Upper lobe of left lung (tissue), 6 donors: Measurements from ENCODE around the gene ARRDC1. TPM values are rescaled to one million over a fixed set of nuclear protein-coding genes. Genes with fewer than 3 reads are reported as not detected.
"Not testable (repeated sequence)": the region's sequence is repeated elsewhere in the genome, so short reads cannot be mapped to it uniquely, and the experiment has no call there.

Experiments used
- ATAC-seq, 2 donors: fragments of 200-7000 bp; cut with Tn5 transposase; one replicate each; pipeline ENCODE4 v1.9.1; 2022; ENCODE audit warnings: mild to moderate bottlenecking in 2 of 2, moderate library complexity in 2 of 2; ENCODE audit not compliant: low FRiP score in 2 of 2
- DNase-seq, 2 donors: peaks; one replicate each; pipeline ENCODE4 v3.0.0-alpha.2; 2019 to 2020
- H3K27ac ChIP-seq, 4 donors: fragments of 200-600 bp; sonication (generic); one replicate each; pipeline ENCODE4 v1.5.1; 2016 to 2019
- H3K27me3 ChIP-seq, 4 donors: fragments of 200-600 bp; sonication (generic); one replicate each; pipeline ENCODE4 v1.5.1; 2017 to 2019
- H3K36me3 ChIP-seq, 4 donors: fragments of 200-600 bp; sonication (generic); one replicate each; pipeline ENCODE4 v1.5.1; 2016 to 2019
- H3K4me1 ChIP-seq, 4 donors: fragments of 200-600 bp; sonication (generic); one replicate each; pipeline ENCODE4 v1.5.1; 2018 to 2019
- H3K4me3 ChIP-seq, 4 donors: fragments of 200-600 bp; sonication (generic); one replicate each; pipeline ENCODE4 v1.5.1; 2017 to 2019; ENCODE audit warnings: mild to moderate bottlenecking in 2 of 4, moderate library complexity in 1 of 4
- H3K9me3 ChIP-seq, 4 donors: fragments of 200-600 bp; sonication (generic); one replicate each; pipeline ENCODE4 v1.5.1; 2018 to 2019
- CTCF ChIP-seq, 6 experiments: fragments of 450-650 bp in 4 of 6; fragments of 200-600 bp in 2 of 6; sonication (generic) in 2 of 6; IDR thresholded peaks; one replicate each; pipeline ENCODE4 v1.5.1; 2016 to 2019; ENCODE audit warnings: antibody characterized with exemption in 6 of 6
- EP300 ChIP-seq, 4 donors: sonication (generic); formaldehyde crosslinking; IDR thresholded peaks; one replicate each; pipeline ENCODE4 v1.5.1; 2017; ENCODE audit warnings: antibody characterized with exemption in 4 of 4, control low read depth in 2 of 4
- POLR2A ChIP-seq, 4 donors: fragments of 450-650 bp; IDR thresholded peaks; one replicate each; pipeline ENCODE4 v1.5.1; 2016 to 2017; ENCODE audit warnings: antibody characterized with exemption in 4 of 4, mild to moderate bottlenecking in 2 of 4
- POLR2AphosphoS5 ChIP-seq, 2 donors: sonication (generic); formaldehyde crosslinking; IDR thresholded peaks; one replicate each; pipeline ENCODE4 v1.5.1; 2017; ENCODE audit warnings: antibody characterized with exemption in 2 of 2
- WGBS, 2 donors: methylation state at CpG; one replicate each; pipeline ENCODE4 v1.1.5; 2017 to 2018; 5-methylcytosine and 5-hydroxymethylcytosine counted together
- total RNA-seq, 6 donors: library from RNA; depleted of rRNA in 4 of 6; stranded (reverse); fragments of >200 nt in 4 of 6; gene quantifications; one replicate each; pipeline versions ENCODE4 v1.1.0 to v1.2.1, GENCODE V29; 2016 to 2021
- donor health status: DM: no; HTN: no; CAD: no; lungs with moderate emphysema.
- donor health status: DM: no; HTN: yes; CAD: no; lungs with severe emphysema.

ARRDC1 gene
- total RNA-seq, 6 donors from 2014 or later, result 74.9 to 202 (median 99.6) TPM

DNA sequence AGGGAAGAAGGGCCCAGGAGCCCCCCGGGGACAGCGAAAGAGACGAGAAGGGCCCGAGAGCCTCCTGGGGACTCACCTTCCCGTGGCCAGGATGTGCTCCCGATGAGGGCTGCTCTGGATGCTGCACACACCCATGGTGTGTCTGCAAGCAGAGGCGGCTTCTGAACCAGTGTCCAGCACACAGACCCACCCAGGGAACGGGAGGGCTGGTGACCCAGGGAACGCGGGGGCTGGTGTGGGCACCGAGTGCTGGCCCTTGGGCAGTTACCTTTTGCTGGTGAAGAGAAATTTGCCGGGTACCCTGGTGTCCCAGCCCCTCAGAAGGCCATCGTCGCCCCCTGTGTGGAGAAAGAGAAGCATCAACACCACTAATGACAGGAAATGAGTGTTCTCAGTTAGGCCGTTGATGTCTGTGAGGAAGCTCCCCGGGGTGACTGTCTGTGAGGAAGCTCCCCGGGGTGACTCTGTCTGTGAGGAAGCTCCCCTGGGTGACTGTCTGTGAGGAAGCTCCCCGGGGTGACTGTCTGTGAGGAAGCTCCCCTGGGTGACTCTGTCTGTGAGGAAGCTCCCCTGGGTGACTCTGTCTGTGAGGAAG is 40.6 kb upstream of the ARRDC1 start:
- no peaks in the 10 kb centered on the region for H3K4me1 ChIP-seq
- H3K27me3 ChIP-seq, result no peaks in the 10 kb centered on the region
- WGBS, 2 donors, result 79 to 85% methylated on average over 9 to 15 of the region's 18 CpGs
- no peak overlapping the region for H3K4me3 ChIP-seq
- H3K36me3 ChIP-seq, result peaks cover 8 to 49% (median 27%) of the 10 kb centered on the region in 4 donors
- no peaks in the 10 kb centered on the region for H3K9me3 ChIP-seq
- DNase-seq (no peak), ATAC-seq (no peak)
- no peak for TF ChIP-seq EP300 (IDR thresholded peaks at IDR 0.05)
- TF ChIP-seq POLR2AphosphoS5 (IDR thresholded peaks at IDR 0.05), result no peak
- no peak overlapping the region for H3K27ac ChIP-seq

DNA sequence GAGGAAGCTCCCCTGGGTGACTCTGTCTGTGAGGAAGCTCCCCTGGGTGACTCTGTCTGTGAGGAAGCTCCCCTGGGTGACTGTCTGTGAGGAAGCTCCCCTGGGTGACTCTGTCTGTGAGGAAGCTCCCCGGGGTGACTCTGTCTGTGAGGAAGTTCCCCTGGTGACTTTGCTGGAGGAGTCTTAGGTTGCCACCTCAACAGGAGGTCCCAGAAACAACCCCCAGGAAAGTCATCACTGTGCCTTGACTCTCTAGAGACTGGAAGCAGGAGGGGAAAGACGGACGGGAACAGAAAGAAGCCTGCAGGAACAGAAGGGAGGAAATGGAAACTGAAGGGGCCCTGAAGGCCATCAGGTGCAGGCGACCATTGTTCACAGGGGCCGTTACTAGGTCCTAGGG is 37.0 kb upstream of the ARRDC1 start:
- not testable (repeated sequence) for DNase-seq, H3K27ac ChIP-seq, H3K4me3 ChIP-seq, ATAC-seq, H3K27me3 ChIP-seq, H3K4me1 ChIP-seq, H3K9me3 ChIP-seq
- 83 to 86% methylated on average over 5 of the region's 5 CpGs for WGBS, 2 donors
- H3K36me3 ChIP-seq, result peaks cover 7 to 35% (median 27%) of the 10 kb centered on the region in 4 donors

DNA sequence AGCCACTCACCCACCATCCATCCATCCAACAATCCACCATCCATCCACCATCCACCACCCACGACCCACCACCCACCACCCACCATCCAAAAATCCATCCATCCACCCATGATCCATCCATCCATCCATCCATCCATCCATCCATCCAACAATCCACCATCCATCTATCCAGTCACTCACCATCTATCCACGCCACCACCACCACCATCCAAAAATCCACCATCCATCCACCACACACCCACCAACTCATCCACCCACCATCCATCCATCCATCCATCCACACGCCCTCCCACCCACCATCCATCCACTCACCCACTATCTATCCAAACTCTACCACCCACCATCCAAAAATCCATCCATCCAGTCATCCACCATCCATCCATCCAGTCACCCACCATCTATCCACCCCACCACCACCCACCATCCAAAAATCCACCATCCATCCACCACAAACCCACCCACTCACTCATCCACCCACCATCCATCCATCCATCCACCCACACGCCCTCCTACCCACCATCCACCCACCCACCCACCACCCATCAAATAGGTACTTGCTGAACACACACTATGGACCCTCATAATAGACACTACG is 35.8 kb upstream of the ARRDC1 start:
- TF ChIP-seq POLR2A (IDR thresholded peaks at IDR 0.05), result no peak
- no peak for TF ChIP-seq CTCF (IDR thresholded peaks at IDR 0.05)
- no peak for TF ChIP-seq POLR2AphosphoS5 (IDR thresholded peaks at IDR 0.05)
- no peak for TF ChIP-seq EP300 (IDR thresholded peaks at IDR 0.05)
- no peaks in the 10 kb centered on the region for H3K9me3 ChIP-seq
- H3K27me3 ChIP-seq, result no peaks in the 10 kb centered on the region
- WGBS, 2 donors, result 97 to 100% methylated on average over 5 of the region's 5 CpGs
- H3K36me3 ChIP-seq, result peaks cover 7 to 35% (median 26%) of the 10 kb centered on the region in 4 donors
- no peaks in the 10 kb centered on the region for H3K4me1 ChIP-seq
- H3K4me3 ChIP-seq, result no peak overlapping the region
- DNase-seq, result no peak
- no peak for ATAC-seq
- H3K27ac ChIP-seq, result no peak overlapping the region

- no peaks in the 10 kb centered on the region for H3K27me3 ChIP-seq
- H3K9me3 ChIP-seq, result no peaks in the 10 kb centered on the region
- no peak for DNase-seq
- no peak overlapping the region for H3K27ac ChIP-seq
- peaks cover 0 to 1% (median 0%) of the 10 kb centered on the region in 4 donors for H3K4me1 ChIP-seq
- ATAC-seq, result no peak
- H3K36me3 ChIP-seq, result peaks cover 8 to 40% (median 31%) of the 10 kb centered on the region in 4 donors
- 87 to 94% methylated on average over 3 of the region's 3 CpGs for WGBS, 2 donors
- no peak overlapping the region for H3K4me3 ChIP-seq
- TF ChIP-seq POLR2AphosphoS5 (IDR thresholded peaks at IDR 0.05) (no peak), EP300 (IDR thresholded peaks at IDR 0.05) (no peak), CTCF (IDR thresholded peaks at IDR 0.05) (no peak), POLR2A (IDR thresholded peaks at IDR 0.05) (no peak)
Observed at GRCh38 chr9:137570566-137570965, 34.9 kb upstream of the ARRDC1 start.

- H3K4me3 ChIP-seq, result no peak overlapping the region
- no peaks in the 10 kb centered on the region for H3K27me3 ChIP-seq
- TF ChIP-seq EP300 (IDR thresholded peaks at IDR 0.05) (no peak), POLR2A (IDR thresholded peaks at IDR 0.05) (no peak), CTCF (IDR thresholded peaks at IDR 0.05) (no peak), POLR2AphosphoS5 (IDR thresholded peaks at IDR 0.05) (no peak)
- peaks cover 8 to 44% (median 34%) of the 10 kb centered on the region in 4 donors for H3K36me3 ChIP-seq
- H3K4me1 ChIP-seq, result peaks cover 18 to 30% (median 25%) of the 10 kb centered on the region in 4 donors
- no peaks in the 10 kb centered on the region for H3K9me3 ChIP-seq
- WGBS, 2 donors, result 89 to 93% methylated on average over 8 to 10 of the region's 10 CpGs
- ATAC-seq (no peak), DNase-seq (no peak)
- no peak overlapping the region for H3K27ac ChIP-seq
Observed at GRCh38 chr9:137574192-137574591, 31.3 kb upstream of the ARRDC1 start.

- Histone ChIP-seq H3K27me3 (no peaks in the 10 kb centered on the region), H3K4me3 (no peak overlapping the region), H3K36me3 (peaks cover 8 to 44% (median 34%) of the 10 kb centered on the region in 4 donors), H3K4me1 (peaks cover 23 to 34% (median 29%) of the 10 kb centered on the region in 4 donors), H3K27ac (no peak overlapping the region), H3K9me3 (no peaks in the 10 kb centered on the region)
- ATAC-seq (no peak), DNase-seq (no peak)
- 71 to 78% methylated on average over 9 of the region's 9 CpGs for WGBS, 2 donors
- no peak for TF ChIP-seq CTCF (IDR thresholded peaks at IDR 0.05)
- no peak for TF ChIP-seq POLR2AphosphoS5 (IDR thresholded peaks at IDR 0.05)
- no peak for TF ChIP-seq POLR2A (IDR thresholded peaks at IDR 0.05)
- TF ChIP-seq EP300 (IDR thresholded peaks at IDR 0.05), result no peak
Observed at GRCh38 chr9:137575364-137575715, 30.1 kb upstream of the ARRDC1 start.
